HL-60 (cell line): ENCODE measurements around the gene TEX38.

Source experiments
- REST ChIP-seq: IDR thresholded peaks from 2 replicates; pipeline ENCODE4 v1.6.1; 2012; ENCODE audit warnings: low read depth; ENCODE audit not compliant: insufficient replicate concordance
- SPI1 ChIP-seq: IDR thresholded peaks from 2 replicates; pipeline ENCODE4 v1.6.1; 2012; ENCODE audit warnings: low read depth, mild to moderate bottlenecking, borderline replicate concordance
- TF ChIP-seq, protein P1 (sequence below): IDR thresholded peaks from one replicate; pipeline ENCODE4 v1.5.1; 2011; ENCODE audit warnings: low read length, control low read depth, inconsistent platforms; ENCODE audit not compliant: insufficient read depth

DNA sequence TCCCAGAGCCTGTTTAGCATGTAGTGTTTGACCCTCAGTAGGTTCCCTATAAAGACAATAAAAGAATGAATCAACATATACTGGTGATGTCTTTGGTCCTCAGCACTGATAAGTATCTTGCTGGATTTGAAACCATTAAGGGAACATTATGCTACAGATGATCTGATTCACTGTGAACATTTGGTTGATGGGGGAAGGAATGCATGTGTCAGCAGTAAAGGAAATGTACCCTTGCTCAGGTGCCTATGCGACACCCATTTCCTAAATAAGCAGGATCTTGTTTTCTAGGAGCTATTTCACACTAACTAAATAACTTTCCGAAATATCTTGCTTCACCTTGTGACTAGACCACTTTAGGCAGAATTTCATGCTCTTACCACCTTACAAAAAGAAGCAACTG lies 13.0 kb downstream of the TEX38 start:
- no peak for TF ChIP-seq REST
- no peak for TF ChIP-seq SPI1
- TF ChIP-seq, protein P1, sequence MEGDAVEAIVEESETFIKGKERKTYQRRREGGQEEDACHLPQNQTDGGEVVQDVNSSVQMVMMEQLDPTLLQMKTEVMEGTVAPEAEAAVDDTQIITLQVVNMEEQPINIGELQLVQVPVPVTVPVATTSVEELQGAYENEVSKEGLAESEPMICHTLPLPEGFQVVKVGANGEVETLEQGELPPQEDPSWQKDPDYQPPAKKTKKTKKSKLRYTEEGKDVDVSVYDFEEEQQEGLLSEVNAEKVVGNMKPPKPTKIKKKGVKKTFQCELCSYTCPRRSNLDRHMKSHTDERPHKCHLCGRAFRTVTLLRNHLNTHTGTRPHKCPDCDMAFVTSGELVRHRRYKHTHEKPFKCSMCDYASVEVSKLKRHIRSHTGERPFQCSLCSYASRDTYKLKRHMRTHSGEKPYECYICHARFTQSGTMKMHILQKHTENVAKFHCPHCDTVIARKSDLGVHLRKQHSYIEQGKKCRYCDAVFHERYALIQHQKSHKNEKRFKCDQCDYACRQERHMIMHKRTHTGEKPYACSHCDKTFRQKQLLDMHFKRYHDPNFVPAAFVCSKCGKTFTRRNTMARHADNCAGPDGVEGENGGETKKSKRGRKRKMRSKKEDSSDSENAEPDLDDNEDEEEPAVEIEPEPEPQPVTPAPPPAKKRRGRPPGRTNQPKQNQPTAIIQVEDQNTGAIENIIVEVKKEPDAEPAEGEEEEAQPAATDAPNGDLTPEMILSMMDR = no peak
